ENCODE data around the gene VWA2.

GRCh38 chr10:114202812-114203211, 36.2 kb upstream of the VWA2 start:
- TF ChIP-seq, protein P1, sequence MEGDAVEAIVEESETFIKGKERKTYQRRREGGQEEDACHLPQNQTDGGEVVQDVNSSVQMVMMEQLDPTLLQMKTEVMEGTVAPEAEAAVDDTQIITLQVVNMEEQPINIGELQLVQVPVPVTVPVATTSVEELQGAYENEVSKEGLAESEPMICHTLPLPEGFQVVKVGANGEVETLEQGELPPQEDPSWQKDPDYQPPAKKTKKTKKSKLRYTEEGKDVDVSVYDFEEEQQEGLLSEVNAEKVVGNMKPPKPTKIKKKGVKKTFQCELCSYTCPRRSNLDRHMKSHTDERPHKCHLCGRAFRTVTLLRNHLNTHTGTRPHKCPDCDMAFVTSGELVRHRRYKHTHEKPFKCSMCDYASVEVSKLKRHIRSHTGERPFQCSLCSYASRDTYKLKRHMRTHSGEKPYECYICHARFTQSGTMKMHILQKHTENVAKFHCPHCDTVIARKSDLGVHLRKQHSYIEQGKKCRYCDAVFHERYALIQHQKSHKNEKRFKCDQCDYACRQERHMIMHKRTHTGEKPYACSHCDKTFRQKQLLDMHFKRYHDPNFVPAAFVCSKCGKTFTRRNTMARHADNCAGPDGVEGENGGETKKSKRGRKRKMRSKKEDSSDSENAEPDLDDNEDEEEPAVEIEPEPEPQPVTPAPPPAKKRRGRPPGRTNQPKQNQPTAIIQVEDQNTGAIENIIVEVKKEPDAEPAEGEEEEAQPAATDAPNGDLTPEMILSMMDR (IDR thresholded peaks at IDR 0.05; ENCODE audit: low read length): no peak
- TF ChIP-seq EZH2 (optimal IDR thresholded peaks at IDR 0.05; ENCODE audit: low read depth, low read length): no peak
- TF ChIP-seq EZH2phosphoT487 (IDR thresholded peaks at IDR 0.05; ENCODE audit: low read length): no peak

Measured in MM.1S (cell line).